Suppressor macrophage (primary cell): ENCODE data around the gene THEM5.
"Not testable (repeated sequence)": the region's sequence is repeated elsewhere in the genome, so short reads cannot be mapped to it uniquely, and the experiment has no call there.

ENCODE experiments used
- DNase-seq, 4 experiments: peaks; one replicate each; pipeline ENCODE4 v3.0.0-alpha.2; 2020 to 2022
- total RNA-seq, 17 experiments: gene quantifications; one replicate each; lab custom pipeline; 2026; ENCODE audit warnings: mixed read lengths in 6 of 17, inconsistent platforms in 3 of 17; lab: John Stamatoyannopoulos, UW

Gene THEM5
- 0 to 0.66 (median 0) reads per million in 17 experiments for total RNA-seq

DNA sequence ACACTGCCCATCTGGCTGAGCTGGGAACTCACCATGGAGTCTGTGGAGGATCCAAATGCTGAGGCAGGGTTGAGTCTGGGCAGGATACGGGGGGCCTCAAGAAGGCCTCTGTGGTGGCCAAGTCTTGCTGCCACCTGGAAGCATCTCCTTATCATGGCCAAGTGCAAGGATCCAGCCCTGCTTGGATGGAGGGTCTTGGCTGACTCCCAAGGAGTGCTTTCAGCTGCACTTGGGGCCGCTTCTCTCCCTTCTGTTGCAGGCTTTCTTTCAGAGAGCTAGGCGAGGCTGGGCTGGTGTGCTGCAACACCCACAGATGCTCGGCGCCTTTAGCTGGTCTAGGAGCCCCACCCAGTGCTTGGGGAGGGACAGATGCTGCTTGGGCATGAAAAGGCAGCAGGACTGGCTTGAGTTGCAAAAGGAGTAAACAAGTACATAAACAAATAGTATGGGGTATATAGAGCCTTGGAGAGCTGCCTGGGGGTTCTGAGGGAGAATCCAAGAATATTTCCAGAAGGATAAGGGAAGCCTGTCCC, at the start of gene THEM5:
Gene THEM5 (minus strand): TSS at position 302 of the 533 bp plus-strand sequence. CDS start 147 bp downstream, at position 155.
- no peak for DNase-seq

GRCh38 chr1:151902858-151903257, 49.3 kb upstream of the THEM5 start:
- DNase-seq, result no peak

DNA sequence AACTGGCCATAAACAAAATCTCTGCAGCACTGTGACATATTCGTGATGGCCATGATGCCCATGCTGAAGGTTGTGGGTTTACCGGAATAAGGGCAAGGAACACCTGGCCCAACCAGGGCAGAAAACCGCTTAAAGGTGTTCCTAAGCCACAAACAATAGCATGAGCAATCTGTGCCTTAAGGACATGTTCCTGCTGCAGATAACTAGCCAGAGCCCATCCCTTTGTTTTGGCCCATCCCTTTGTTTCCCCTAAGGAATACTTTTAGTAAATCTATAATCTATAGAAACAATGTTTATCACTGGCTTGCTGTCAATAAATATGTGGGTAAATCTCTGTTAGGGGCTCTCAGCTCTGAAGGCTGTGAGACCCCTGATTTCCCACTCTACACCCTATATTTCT, 47.3 kb upstream of the THEM5 start:
- not testable (repeated sequence) for DNase-seq

DNA sequence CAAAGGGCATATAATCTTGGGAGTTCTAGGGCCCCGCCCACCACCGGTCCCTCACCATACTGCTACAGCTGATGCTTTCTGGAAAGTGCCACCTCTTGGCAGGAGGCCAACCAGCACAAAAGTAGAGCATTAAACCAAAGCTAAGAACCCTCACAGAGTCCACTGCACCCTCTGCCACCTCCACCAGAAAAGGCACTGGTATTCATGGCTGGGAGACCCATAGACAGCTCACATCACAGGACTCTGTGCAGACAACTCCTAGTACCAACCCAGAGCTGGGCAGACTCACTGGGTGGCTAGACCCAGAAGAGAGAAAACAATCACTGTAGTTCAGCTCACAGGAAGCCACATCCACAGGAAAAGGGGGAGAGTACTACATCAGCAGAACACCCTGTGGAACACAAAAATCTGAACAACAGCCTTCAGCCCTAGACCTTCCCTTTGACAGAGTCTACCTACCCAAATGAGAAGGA, 45.0 kb upstream of the THEM5 start:
- DNase-seq, result peak in 1 of 4 experiments; percentile 3

DNA sequence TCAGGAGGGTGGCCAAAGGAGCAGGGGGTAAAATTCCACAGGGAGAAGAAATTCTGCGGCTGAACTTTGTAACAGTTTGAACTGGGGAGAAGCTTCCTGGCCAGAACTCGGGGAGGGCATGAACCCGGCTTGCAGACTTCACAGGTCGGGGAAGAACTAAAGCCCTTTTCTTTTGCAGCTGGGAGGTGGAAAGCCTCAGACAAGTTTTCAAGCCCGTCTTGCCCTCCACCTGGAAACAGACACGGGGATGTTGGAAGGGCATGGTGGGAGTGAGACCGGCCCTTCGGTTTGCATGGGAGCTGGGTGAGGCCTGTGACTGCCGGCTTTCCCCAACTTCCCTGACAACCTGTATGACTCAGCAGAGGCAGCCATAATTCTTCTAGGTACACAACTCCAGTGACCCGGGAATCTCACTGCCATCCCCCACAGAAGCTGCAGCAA, 44.5 kb upstream of the THEM5 start:
- no peak for DNase-seq

DNA sequence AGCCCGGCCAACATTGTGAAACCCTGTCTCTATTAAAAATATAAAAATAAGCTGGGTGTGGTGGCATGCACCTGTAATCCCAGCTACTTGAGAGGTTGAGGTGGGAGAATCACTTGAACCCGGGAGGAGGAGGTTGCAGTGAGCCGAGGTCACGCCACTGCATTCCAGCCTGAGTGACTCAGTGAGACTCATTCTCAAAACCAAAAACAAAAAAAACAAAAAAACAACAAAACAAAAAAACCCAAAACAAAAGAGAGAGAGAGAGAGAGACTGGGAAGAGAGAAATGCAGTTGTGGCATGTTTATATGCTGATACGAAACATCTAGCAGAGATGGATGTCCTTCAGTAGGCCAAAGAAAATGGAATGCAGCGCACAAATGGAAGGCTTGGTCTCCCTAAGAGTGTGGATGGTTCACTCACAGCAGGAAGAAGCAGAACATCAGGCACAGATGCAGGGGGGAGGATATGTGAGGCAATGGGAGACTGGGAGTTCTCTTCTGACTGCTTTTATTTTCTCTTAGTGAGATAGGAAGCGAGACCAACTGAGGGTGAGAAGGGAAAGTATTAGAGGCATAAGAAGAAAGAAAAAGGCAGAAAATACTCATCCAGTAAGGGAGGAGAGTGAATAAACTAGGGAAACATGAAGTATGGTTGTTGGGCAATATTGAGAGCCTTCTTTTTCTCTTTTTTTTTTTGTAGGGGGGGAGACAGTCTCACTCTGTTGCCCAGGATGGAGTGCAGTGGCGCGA, 39.8 kb upstream of the THEM5 start:
- DNase-seq, result no peak

DNA sequence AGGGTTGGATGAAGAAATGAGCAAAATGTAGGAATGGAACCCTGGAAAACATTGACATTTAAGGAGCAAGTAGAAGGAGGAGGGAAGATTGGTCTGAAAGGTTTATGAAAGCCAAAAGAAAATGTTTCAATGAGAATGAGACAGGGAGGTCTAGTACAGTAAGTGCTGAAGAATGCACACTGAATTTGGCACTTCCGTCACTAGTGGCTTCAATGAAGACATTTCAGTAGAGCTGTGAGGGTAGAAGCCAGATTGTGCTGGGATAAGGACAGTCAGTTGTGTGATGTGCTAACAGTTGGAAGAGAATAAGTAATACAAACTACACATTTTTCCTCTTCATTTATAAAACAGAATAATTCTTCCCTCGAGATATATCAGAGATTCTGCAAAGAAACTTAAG, 38.7 kb upstream of the THEM5 start:
- no peak for DNase-seq

GRCh38 chr1:151891512-151891911, 38.0 kb upstream of the THEM5 start:
- DNase-seq, result no peak

GRCh38 chr1:151888972-151889570, 35.6 kb upstream of the THEM5 start:
- DNase-seq, result peak in 1 of 4 experiments; percentile 48

- DNase-seq, result peak in 1 of 4 experiments; percentile 32
These were observed 33.5 kb upstream of the THEM5 start for GRCh38 chr1:151887028-151887427.

GRCh38 chr1:151885479-151885878, 32.0 kb upstream of the THEM5 start:
- no peak for DNase-seq

- not testable (repeated sequence) for DNase-seq
These were observed 31.4 kb upstream of the THEM5 start for GRCh38 chr1:151884879-151885278.

DNA sequence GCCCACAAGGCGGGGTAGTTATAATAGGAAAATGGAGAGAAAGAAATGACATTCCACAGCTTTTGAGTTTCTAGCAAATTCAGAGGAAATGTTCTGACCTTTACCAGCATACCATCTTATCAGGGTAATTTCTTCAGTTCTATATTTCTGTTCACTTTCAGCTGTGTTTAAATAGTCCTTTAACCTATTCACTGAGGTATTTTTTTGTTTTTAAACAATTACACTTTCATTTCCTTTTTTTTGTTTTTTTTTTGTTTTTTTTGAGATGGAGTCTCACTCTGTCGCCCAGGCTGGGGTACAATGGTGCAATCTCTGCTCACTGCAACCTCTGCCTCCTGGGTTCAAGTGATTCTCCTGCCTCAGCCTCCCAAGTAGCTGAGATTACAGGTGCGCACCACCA, 30.9 kb upstream of the THEM5 start:
- not testable (repeated sequence) for DNase-seq

GRCh38 chr1:151883898-151884297, 30.4 kb upstream of the THEM5 start:
- DNase-seq, result not testable (repeated sequence)

GRCh38 chr1:151882918-151883317, 29.4 kb upstream of the THEM5 start:
- DNase-seq, result not testable (repeated sequence)

DNA sequence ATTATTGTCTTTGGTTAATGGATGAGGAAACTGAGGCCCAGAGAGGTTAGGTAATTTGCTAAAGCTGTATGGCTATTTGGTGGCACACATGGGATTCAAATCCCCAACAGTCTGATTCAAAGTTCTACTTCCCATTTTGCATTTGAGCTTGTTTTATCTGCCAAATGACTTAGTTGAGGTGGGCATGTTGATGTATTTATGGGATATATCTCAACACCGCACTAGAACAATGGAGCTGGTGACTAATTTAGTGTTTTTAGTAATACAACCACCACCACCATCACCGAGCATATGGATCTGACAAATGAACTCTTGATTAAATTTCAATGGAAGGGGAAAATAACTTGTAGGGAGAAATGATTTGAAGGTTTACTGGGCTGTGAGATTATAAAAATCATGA, 29.0 kb upstream of the THEM5 start:
- DNase-seq, result no peak

- DNase-seq, result no peak
These were observed 28.0 kb upstream of the THEM5 start for GRCh38 chr1:151881479-151881878.

DNA sequence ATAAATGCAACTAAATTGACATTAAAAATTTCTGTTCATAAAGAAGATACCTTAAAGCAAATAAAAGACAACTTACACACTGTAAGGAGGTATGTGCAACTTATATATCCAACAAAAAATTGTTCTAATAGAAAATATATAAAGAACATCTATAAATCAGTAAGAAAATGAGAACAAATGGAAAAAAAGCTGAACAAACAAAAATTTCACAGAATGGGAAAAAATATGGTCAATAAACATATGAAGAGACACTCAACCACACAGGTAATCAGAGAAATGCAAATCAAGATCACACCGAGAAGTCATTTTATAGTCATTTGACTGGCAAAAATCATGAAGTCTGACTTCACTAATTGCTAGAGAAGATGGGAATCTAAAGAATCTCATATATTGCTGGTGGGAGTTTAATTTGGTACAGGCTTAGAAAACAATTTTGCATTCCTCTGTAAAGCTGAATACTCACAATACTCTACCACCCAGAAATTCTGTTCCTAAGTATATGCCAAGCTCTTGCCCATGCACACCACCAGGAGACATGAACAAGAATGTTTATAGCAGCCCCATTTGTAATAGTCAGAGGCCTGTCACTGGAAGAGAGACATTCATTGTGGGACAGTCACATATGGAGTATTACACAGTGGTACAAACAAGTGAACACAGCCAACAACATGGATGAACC, 22.0 kb upstream of the THEM5 start:
- DNase-seq, result no peak

DNA sequence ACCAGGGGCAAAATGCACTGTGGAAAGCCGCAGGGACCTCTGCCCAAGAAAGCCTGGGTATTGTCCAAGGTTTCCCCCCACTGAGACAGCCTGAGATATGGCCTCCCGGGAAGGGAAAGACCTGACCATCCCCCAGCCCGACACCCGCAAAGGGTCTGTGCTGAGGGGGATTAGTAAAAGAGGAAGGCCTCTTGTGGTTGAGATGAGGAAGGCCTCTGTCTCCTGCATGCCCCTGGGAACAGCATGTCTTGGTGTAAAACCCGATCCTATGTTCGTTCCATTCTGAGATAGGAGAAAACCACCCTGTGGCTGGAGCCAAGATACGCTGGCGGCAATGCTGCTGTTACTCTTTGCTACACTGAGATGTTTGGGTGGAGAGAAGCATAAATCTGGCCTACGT, 19.3 kb upstream of the THEM5 start:
- DNase-seq, result not testable (repeated sequence)

DNA sequence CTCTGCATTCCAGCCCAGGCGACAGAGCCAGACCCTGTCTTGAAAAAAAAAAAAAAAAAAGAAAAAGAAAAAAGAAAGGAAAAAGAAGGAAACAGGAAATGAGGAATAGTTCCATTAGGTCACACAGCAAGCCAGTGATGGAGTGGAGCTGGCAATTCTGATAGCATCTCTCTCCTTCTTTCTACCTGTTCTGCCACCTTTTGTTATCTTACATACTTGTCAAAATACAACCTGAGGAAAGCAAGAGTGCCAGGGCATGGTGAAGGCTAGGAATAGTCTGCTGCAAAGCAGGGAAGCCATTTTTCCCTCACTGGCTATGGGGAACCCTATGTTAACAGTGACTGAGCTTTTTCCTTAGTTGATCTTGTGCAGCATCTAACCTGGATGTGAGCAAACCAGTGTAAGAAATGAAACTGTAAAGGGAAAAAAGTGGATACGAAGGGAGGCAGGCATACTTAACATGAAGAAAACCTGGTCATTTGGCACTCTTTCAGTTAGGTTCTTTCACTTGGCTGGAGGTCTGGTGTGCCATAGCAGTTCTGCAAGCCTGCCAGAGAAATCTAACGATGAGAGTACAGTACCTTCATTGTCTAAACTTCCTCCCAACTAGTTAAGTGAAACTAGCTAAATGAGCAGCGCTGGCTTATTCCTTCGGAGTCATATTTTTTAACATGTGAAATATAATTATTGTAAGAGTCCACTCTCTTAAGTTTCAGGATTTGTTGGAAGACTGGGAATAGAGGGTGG, 17.9 kb upstream of the THEM5 start:
- DNase-seq, result no peak

- DNase-seq, result peak in 2 of 4 experiments; percentile 22 to 32
These were observed 15.0 kb upstream of the THEM5 start for GRCh38 chr1:151868486-151868885.

DNA sequence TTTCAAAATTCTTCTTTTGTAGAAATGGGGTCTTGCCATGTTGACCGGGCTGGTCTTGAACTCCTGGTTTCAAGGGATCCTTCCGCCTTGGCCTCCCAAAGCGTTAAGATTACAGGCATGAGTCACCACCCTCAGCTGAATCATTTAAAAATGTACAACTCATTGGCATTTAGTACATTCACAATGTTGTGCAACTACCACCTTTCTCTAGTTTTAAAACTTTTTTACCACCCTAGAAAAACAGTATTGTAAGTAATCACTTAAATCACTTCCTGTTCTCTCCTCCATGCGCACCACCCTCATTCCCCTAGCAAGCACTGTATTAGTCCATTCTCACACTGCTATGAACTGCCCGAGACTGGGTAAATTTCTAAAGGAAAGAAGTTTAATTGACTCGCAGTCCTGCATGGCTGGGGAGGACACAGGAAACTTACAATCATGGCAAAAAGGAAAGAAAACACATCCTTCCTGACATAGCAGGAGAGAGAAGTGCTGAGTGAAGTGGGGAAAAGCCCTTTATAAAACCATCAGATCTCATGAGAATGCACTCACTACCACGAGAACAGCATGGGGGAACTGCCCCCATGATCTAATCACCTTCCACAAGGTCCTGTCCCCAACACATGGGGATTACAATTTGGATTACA, 14.4 kb upstream of the THEM5 start:
- DNase-seq, result peak; percentile 59 to 85 (median 77)
